DND-41 (cell line): ENCODE results near the gene AKR1C2.

Experiments
- ATAC-seq: fragments of 200-7000 bp; cut with Tn5 transposase; 3 replicates; pipeline ENCODE4 v1.9.1; 2021; ENCODE audit warnings: low read depth; ENCODE audit not compliant: insufficient read depth
- DNase-seq: peaks from one replicate; pipeline ENCODE4 v3.0.0-alpha.2; 2020
- H2AFZ ChIP-seq: 2 replicates; pipeline ENCODE4 v1.6.0; 2012; ENCODE audit warnings: low read depth, low read length
- H3K27ac ChIP-seq: 2 replicates; pipeline ENCODE4 v1.5.1; 2012; ENCODE audit warnings: low read length, inconsistent platforms
- H3K27me3 ChIP-seq: fragments of 200-600 bp; sonication (generic); 2 replicates; pipeline ENCODE4 v1.6.0; 2012; ENCODE audit warnings: low read length, mild to moderate bottlenecking, inconsistent platforms; ENCODE audit not compliant: insufficient read depth, poor library complexity
- H3K36me3 ChIP-seq: 2 replicates; pipeline ENCODE4 v1.5.1; 2012; ENCODE audit warnings: low read length, inconsistent platforms; ENCODE audit not compliant: insufficient read depth
- H3K4me1 ChIP-seq: 2 replicates; pipeline ENCODE4 v1.5.1; 2012; ENCODE audit warnings: mild to moderate bottlenecking, low read length; ENCODE audit not compliant: insufficient read depth
- H3K4me2 ChIP-seq: 2 replicates; pipeline ENCODE4 v1.6.0; 2012; ENCODE audit warnings: mild to moderate bottlenecking, moderate library complexity, low read length, inconsistent platforms; ENCODE audit not compliant: insufficient read depth
- H3K4me3 ChIP-seq, 2 experiments: fragments of 200-600 bp in 1 of 2; shearing (Covaris generic) in 1 of 2; 2 replicates each; pipeline ENCODE4 v1.5.1; 2012 to 2016; ENCODE audit warnings: inconsistent platforms in 2 of 2, low read length in 2 of 2, mild to moderate bottlenecking in 2 of 2, low read depth in 1 of 2, moderate library complexity in 1 of 2
- H3K79me2 ChIP-seq: 2 replicates; pipeline ENCODE4 v1.6.0; 2012; ENCODE audit warnings: low read length, inconsistent platforms; ENCODE audit not compliant: insufficient read depth
- H3K9ac ChIP-seq: 2 replicates; pipeline ENCODE4 v1.6.0; 2012; ENCODE audit warnings: low read depth, mild to moderate bottlenecking, inconsistent platforms, low read length, moderate library complexity
- H3K9me3 ChIP-seq: 2 replicates; pipeline ENCODE4 v1.5.1; 2012; ENCODE audit warnings: low read length, moderate library complexity, mild to moderate bottlenecking, inconsistent platforms; ENCODE audit not compliant: insufficient read depth, severe bottlenecking
- H4K20me1 ChIP-seq: 2 replicates; pipeline ENCODE4 v1.6.0; 2012; ENCODE audit warnings: low read length; ENCODE audit not compliant: insufficient read depth
- EZH2 ChIP-seq: IDR thresholded peaks from 3 replicates; pipeline ENCODE4 v1.6.1; 2012; ENCODE audit warnings: borderline replicate concordance, low read depth, mild to moderate bottlenecking, moderate library complexity, low read length, inconsistent platforms; ENCODE audit not compliant: severe bottlenecking
- TF ChIP-seq, protein P1 (sequence below): IDR thresholded peaks from 2 replicates; pipeline ENCODE4 v1.5.1; 2012; ENCODE audit warnings: borderline replicate concordance, low read length, moderate library complexity, mild to moderate bottlenecking; ENCODE audit not compliant: poor library complexity, severe bottlenecking; ENCODE audit errors: extremely low read depth

AKR1C2 gene

DNA sequence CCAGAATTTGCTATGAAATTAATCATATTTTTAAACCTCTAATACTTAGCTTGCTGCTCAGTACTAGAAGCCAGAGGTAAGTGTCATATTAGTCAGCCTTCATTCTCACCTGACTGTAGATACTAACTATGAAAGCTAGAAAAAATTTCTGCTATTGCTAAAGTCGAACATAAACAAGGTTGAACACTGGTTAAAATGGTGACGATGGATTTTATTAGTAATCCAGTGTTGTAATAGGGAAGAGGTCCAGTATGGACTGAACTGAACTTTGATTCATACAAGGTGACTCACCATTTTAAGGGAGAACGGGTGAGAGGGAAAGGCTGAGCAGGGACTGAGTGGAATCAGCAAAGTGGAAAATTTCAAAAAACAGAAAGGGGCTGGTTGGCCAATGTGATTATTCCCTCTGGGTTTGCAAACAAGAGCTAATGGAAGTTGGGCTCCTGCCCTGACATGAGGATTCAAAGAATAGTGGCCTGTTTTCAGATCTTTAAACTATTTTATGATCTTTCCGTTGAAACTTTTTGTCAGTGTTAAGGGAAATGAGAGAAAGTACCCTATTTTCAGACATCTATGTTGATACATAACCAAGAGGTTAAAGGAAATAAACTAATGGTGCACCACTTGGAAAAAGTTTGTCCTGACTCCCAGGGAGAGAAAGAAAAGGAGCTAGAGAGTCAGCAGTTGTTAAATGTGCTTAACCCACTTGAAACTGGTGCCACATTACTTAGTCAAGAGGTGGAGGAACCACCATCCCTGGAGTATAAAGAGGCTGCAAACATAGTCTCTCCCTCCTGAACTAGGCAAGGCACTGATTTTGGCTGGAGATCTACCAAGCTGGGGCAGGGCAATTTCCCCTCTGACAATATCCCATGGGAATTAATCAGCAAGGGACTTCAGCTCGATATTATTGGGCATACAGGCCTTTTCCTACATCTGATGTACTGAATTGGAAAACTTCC is 55.7 kb downstream of the AKR1C2 start:
- no peaks in the 10 kb centered on the region for H3K9me3 ChIP-seq
- H3K27ac ChIP-seq, result no peak overlapping the region
- H3K4me2 ChIP-seq, result no peak overlapping the region
- H3K4me1 ChIP-seq, result no peaks in the 10 kb centered on the region
- no peaks in the 10 kb centered on the region for H3K27me3 ChIP-seq
- no peaks in the 10 kb centered on the region for H4K20me1 ChIP-seq
- no peak overlapping the region for H3K9ac ChIP-seq
- no peaks in the 10 kb centered on the region for H3K36me3 ChIP-seq
- H3K79me2 ChIP-seq, result no peaks in the 10 kb centered on the region
- no peak overlapping the region for H2AFZ ChIP-seq
- no peak for ATAC-seq
- no peak for DNase-seq
- no peak overlapping the region for H3K4me3 ChIP-seq
- TF ChIP-seq EZH2, result no peak
- TF ChIP-seq, protein P1, sequence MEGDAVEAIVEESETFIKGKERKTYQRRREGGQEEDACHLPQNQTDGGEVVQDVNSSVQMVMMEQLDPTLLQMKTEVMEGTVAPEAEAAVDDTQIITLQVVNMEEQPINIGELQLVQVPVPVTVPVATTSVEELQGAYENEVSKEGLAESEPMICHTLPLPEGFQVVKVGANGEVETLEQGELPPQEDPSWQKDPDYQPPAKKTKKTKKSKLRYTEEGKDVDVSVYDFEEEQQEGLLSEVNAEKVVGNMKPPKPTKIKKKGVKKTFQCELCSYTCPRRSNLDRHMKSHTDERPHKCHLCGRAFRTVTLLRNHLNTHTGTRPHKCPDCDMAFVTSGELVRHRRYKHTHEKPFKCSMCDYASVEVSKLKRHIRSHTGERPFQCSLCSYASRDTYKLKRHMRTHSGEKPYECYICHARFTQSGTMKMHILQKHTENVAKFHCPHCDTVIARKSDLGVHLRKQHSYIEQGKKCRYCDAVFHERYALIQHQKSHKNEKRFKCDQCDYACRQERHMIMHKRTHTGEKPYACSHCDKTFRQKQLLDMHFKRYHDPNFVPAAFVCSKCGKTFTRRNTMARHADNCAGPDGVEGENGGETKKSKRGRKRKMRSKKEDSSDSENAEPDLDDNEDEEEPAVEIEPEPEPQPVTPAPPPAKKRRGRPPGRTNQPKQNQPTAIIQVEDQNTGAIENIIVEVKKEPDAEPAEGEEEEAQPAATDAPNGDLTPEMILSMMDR, result no peak

DNA sequence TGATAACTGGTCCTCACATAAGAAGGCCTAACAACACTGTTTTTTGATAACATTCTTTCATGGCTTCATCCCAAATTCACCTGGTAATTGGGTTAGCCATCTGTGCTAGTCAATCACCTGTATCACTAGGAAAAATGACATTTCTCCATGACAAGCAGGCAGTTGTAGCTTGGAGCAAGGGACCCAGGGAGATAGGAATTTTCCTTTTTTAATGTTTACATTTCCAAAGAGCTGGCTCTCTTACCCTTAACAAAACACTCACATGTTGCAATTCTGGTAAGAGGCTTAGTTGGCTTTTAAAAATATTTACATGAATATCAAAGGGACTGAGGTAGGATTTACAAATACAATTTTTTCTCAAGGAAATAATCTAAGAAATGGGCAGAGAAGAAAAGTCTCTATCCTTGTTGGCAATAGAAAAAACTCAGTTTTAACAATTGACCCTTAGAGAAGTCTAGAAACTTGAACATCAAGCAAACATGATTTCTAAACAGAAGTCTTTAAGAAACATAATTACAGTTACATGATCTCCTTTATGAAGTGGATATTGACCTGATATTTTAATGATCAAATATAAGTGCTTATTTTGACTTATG is 56.5 kb downstream of the AKR1C2 start:
- Histone ChIP-seq H2AFZ (no peak overlapping the region), H3K27me3 (no peaks in the 10 kb centered on the region), H3K4me3 (no peak overlapping the region), H3K9me3 (no peaks in the 10 kb centered on the region), H4K20me1 (no peaks in the 10 kb centered on the region), H3K4me2 (no peak overlapping the region), H3K9ac (no peak overlapping the region), H3K4me1 (no peaks in the 10 kb centered on the region), H3K79me2 (no peaks in the 10 kb centered on the region), H3K36me3 (no peaks in the 10 kb centered on the region), H3K27ac (no peak overlapping the region)
- DNase-seq (no peak), ATAC-seq (no peak)
- no peak for TF ChIP-seq EZH2
- TF ChIP-seq, protein P1, result no peak

DNA sequence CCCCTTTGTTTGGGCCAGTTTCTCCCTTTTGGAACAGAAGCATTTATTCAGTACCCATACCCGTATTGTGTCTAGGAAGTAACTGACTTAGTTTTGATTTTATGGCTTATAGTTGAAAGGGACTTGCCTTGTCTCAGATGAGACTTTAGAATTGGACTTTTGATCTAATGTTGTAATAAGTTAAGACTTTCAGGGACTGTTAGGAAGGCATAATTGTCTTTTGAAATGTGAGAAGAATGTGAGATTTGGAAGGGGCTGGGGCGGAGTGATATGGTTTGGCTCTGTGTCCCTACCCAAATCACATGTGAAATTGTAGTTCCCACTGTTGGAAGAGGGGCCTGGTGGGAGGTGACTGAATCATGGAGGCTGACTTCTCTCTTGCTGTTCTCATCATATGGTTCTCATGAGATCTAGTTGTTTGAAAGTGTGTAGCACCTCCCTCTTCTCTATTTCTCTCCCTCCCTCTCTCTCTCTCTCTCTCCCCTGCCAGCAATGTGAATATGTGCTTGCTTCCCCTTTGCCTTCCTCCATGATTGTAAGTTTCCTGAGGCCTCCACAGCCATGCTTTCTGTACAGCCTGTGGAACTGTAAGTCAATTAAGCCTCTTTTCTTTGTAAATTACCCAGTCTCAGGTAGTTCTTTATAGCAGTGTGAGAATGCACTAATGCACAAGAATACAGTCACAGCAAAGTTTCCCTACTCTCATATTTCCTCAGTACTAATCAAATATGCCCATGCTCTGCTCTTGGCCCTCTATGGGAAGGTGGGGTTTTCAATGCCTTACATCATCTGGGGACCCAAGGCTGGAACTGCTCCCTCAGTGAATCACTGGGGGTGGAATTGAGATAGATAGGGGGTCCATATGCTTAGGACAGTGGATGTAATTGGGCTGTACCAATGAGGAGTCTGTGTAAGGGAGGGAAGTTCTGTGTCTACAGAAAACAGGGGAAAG is 57.6 kb downstream of the AKR1C2 start:
- Histone ChIP-seq H3K4me1 (no peaks in the 10 kb centered on the region), H3K79me2 (no peaks in the 10 kb centered on the region), H3K4me2 (no peak overlapping the region), H3K27ac (no peak overlapping the region), H3K27me3 (no peaks in the 10 kb centered on the region), H3K4me3 (no peak overlapping the region), H3K9me3 (no peaks in the 10 kb centered on the region), H3K9ac (no peak overlapping the region), H2AFZ (no peak overlapping the region), H4K20me1 (no peaks in the 10 kb centered on the region), H3K36me3 (no peaks in the 10 kb centered on the region)
- DNase-seq (no peak), ATAC-seq (no peak)
- TF ChIP-seq EZH2, result no peak
- TF ChIP-seq, protein P1, result no peak
